PC-3 (cell line): ENCODE measurements around the gene PDCD10.

ENCODE experiments used
- EZH2phosphoT487 ChIP-seq: fragments of 300-600 bp; sonication (generic); IDR thresholded peaks from 2 replicates; pipeline ENCODE4 v1.6.1; 2018; ENCODE audit warnings: mild to moderate bottlenecking, antibody characterized with exemption, low read length, borderline replicate concordance
- TF ChIP-seq, protein P1 (sequence below): fragments of 300-600 bp; sonication (generic); conservative IDR thresholded peaks from 2 replicates; pipeline ENCODE4 v1.5.1; 2017; ENCODE audit warnings: antibody characterized with exemption, low read depth, mild to moderate bottlenecking, low read length

DNA sequence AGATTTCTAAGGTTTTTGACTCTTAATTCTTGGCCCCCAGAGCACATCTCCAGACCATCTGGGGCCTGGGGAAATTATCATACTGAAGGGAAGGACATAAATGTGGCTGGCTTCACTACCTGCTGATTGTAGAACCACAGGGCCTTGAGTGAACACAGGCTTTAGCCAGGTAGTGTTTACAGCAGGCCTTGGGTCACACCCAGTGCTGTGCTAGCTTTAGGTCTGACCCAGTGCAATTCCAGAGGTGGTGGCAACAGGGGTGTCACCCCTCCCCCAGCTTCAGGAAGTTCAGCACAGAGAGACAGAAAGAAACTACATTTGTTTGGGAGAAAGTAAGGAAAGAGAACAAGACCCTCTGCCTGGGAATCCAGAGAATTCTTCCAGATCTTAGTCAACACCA is 24.1 kb downstream of the PDCD10 start:
- TF ChIP-seq, protein P1, sequence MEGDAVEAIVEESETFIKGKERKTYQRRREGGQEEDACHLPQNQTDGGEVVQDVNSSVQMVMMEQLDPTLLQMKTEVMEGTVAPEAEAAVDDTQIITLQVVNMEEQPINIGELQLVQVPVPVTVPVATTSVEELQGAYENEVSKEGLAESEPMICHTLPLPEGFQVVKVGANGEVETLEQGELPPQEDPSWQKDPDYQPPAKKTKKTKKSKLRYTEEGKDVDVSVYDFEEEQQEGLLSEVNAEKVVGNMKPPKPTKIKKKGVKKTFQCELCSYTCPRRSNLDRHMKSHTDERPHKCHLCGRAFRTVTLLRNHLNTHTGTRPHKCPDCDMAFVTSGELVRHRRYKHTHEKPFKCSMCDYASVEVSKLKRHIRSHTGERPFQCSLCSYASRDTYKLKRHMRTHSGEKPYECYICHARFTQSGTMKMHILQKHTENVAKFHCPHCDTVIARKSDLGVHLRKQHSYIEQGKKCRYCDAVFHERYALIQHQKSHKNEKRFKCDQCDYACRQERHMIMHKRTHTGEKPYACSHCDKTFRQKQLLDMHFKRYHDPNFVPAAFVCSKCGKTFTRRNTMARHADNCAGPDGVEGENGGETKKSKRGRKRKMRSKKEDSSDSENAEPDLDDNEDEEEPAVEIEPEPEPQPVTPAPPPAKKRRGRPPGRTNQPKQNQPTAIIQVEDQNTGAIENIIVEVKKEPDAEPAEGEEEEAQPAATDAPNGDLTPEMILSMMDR: no peak
- TF ChIP-seq EZH2phosphoT487: no peak
